ENCODE results near the gene SPACA4.
"Not testable (repeated sequence)": the region's sequence is repeated elsewhere in the genome, so short reads cannot be mapped to it uniquely, and the experiment has no call there.

Gene SPACA4

GRCh38 chr19:48606463-48607358 lies at the start of gene SPACA4:
SPACA4 (plus strand) TSS chr19:48606742; CDS start chr19:48606979, 237 bp downstream.
- DNase-seq (no peak), ATAC-seq (no peak)

GRCh38 chr19:48556825-48557224 lies 49.7 kb upstream of the SPACA4 start:
- DNase-seq (no peak), ATAC-seq (no peak)

GRCh38 chr19:48558018-48558684 lies 48.4 kb upstream of the SPACA4 start:
- ATAC-seq = peak; percentile 9
- DNase-seq = no peak

GRCh38 chr19:48560095-48560530 lies 46.4 kb upstream of the SPACA4 start:
- DNase-seq = no peak
- no peak for ATAC-seq

- ATAC-seq (no peak), DNase-seq (no peak)
These were observed 45.1 kb upstream of the SPACA4 start for GRCh38 chr19:48561412-48561811.

GRCh38 chr19:48565090-48565489 lies 41.5 kb upstream of the SPACA4 start:
- DNase-seq (no peak), ATAC-seq (no peak)

GRCh38 chr19:48568345-48568886 lies 38.1 kb upstream of the SPACA4 start:
- ATAC-seq (no peak), DNase-seq (no peak)

GRCh38 chr19:48569814-48570213 lies 36.7 kb upstream of the SPACA4 start:
- DNase-seq (no peak), ATAC-seq (no peak)

GRCh38 chr19:48571378-48572162 lies 35.0 kb upstream of the SPACA4 start:
- DNase-seq (no peak), ATAC-seq (no peak)

- DNase-seq (no peak), ATAC-seq (no peak)
These were observed 33.4 kb upstream of the SPACA4 start for GRCh38 chr19:48573163-48573505.

- DNase-seq = no peak
These were observed 30.5 kb upstream of the SPACA4 start for GRCh38 chr19:48575931-48576622.

GRCh38 chr19:48577908-48578307 lies 28.6 kb upstream of the SPACA4 start:
- not testable (repeated sequence) for DNase-seq, ATAC-seq

More at GRCh38 chr19:48575931-48576622, 30.5 kb upstream of the SPACA4 start:
- ATAC-seq = no peak

- DNase-seq (no peak), ATAC-seq (no peak)
These were observed 27.7 kb upstream of the SPACA4 start for GRCh38 chr19:48578891-48579290.

- no peak for DNase-seq
- ATAC-seq = no peak
These were observed 24.4 kb upstream of the SPACA4 start for GRCh38 chr19:48582168-48582567.

GRCh38 chr19:48587387-48587786 lies 19.2 kb upstream of the SPACA4 start:
- no peak for DNase-seq
- ATAC-seq = no peak

- DNase-seq (peak; percentile 95), ATAC-seq (peak; percentile 85)
These were observed 17.7 kb upstream of the SPACA4 start for GRCh38 chr19:48588670-48589401.

GRCh38 chr19:48591021-48591420 lies 15.5 kb upstream of the SPACA4 start:
- no peak for ATAC-seq
- DNase-seq = no peak

- ATAC-seq (no peak), DNase-seq (no peak)
These were observed 11.4 kb upstream of the SPACA4 start for GRCh38 chr19:48595171-48595570.

GRCh38 chr19:48595833-48596232 lies 10.7 kb upstream of the SPACA4 start:
- no peak for DNase-seq
- ATAC-seq = no peak

GRCh38 chr19:48596237-48596636 lies 10.3 kb upstream of the SPACA4 start:
- no peak for DNase-seq
- ATAC-seq = no peak

Measured in stimulated activated naive CD8-positive, alpha-beta T cell treated with anti-CD3 and anti-CD28 coated beads, Interleukin-15, Interleukin-2, amounts not matched to agents 100 U/mL and 50 U/mL, for 24 hours (primary cell).